Bronchial epithelial cell (primary cell): ENCODE results near the gene HDAC4. TPM values are rescaled to one million over a fixed set of nuclear protein-coding genes. Genes with fewer than 3 reads are reported as not detected.

Experiments used
- DNase-seq: peaks from one replicate; pipeline ENCODE4 v3.0.0-alpha.2; 2010; ENCODE audit warnings: low read depth
- FAIRE-seq: peaks from 2 replicates; lab custom pipeline; 2011; peaks lifted over from hg19 to GRCh38; lab: Jason Lieb, UNC
- H3K27me3 ChIP-seq: 2 replicates; pipeline ENCODE4 v1.5.1; 2011; ENCODE audit warnings: low read length; ENCODE audit not compliant: control insufficient read depth, insufficient read depth
- H3K36me3 ChIP-seq: 2 replicates; pipeline ENCODE4 v1.5.1; 2011; ENCODE audit warnings: low read length; ENCODE audit not compliant: control insufficient read depth, insufficient read depth
- H3K4me3 ChIP-seq: 2 replicates; pipeline ENCODE4 v1.5.1; 2011; ENCODE audit warnings: mild to moderate bottlenecking, low read depth, low read length, control low read depth
- CTCF ChIP-seq: IDR thresholded peaks from 2 replicates; pipeline ENCODE4 v1.5.1; 2011; ENCODE audit warnings: mild to moderate bottlenecking, moderate library complexity, low read length, control low read depth, inconsistent platforms; ENCODE audit not compliant: insufficient read depth, severe bottlenecking
- total RNA-seq: library from RNA; depleted of rRNA; stranded (reverse); fragments of >200 nt; gene quantifications from 2 replicates; pipeline ENCODE4 v1.2.1, GENCODE V29; 2014

Gene HDAC4
- total RNA-seq, 1 donor from 2014 or later, result 5.3 TPM

DNA sequence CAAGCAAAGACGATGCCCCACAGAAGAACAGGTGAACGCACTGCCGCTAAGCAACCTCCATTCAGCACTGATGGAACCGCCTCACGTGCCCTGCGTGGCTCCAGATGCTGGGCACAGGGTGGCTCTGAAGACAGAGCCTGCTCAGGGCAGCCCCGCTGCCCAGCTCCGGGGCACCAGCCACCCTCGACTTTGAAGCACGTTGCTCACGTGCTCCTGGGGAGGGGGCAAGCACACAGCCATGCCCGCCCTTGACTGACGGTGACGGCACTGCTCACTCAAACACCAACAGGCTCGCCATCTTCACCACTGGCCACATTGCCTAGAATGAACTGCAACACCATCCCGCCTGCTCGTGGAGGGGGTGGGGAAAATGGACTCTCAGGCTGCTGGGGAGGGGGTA, 251.3 kb downstream of the HDAC4 start:
- Histone ChIP-seq H3K27me3 (no peaks in the 10 kb centered on the region), H3K4me3 (no peak overlapping the region), H3K36me3 (no peaks in the 10 kb centered on the region)
- FAIRE-seq, result no peak
- TF ChIP-seq CTCF, result no peak
- no peak for DNase-seq

DNA sequence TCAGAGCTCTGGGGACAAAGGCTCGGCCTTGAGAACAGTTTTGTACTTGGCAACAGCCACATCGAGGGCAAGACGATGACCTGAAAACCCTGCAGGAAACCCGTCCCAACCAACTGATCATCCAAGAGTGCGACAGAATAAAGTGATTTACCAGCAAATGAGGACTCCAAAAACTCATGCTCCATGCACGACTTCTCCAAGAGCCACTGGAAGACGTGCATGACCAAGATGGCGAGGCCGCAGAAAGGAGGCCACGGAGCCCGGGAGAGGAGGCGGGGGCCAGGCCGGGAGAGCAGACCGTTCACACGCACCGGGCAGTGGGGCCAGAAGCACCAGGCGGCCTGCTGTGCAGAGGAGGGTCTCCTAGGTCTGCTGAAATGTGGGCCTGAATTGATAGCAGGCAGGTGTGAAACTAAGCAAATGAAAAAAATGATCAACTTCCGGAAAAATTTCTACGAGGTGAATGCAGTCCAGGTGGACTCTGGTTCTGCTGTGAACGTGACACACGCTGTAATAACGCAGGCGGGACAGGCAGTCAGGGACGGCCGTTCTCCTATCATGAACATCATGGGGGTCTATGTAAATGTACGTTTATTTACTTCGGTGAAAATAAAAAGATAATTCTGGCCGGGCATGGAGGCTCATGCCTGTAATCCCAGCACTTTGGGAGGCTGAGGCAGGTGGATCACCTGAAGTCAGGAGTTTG, 252.2 kb downstream of the HDAC4 start:
- TF ChIP-seq CTCF, result no peak

DNA sequence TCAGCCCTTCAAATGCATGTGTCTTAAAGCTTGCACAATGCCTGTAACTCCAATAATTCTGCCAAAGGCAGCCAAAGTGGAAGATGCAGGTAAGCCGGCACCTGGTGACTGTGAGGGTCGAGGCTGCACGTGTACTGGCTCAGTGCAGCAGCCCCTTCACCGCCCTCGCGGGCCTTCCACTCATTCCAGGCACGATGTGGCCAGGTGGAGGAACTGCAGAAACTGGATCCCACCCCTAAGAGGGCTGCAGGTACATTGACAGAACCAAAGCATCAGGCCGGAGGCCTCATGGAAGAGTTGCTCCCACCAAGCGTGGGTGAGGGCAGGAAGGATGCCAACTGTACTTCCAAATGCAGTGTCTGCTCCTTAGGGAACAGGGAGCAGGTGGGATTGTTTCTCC, 253.4 kb downstream of the HDAC4 start:
- no peak for TF ChIP-seq CTCF
- no peaks in the 10 kb centered on the region for H3K27me3 ChIP-seq
- no peak overlapping the region for H3K4me3 ChIP-seq
- H3K36me3 ChIP-seq, result no peaks in the 10 kb centered on the region
- DNase-seq (no peak), FAIRE-seq (no peak)

More for the DNA sequence above, 252.2 kb downstream of the HDAC4 start:
- Histone ChIP-seq H3K4me3 (no peak overlapping the region), H3K27me3 (no peaks in the 10 kb centered on the region), H3K36me3 (no peaks in the 10 kb centered on the region)
- FAIRE-seq (no peak), DNase-seq (no peak)

DNA sequence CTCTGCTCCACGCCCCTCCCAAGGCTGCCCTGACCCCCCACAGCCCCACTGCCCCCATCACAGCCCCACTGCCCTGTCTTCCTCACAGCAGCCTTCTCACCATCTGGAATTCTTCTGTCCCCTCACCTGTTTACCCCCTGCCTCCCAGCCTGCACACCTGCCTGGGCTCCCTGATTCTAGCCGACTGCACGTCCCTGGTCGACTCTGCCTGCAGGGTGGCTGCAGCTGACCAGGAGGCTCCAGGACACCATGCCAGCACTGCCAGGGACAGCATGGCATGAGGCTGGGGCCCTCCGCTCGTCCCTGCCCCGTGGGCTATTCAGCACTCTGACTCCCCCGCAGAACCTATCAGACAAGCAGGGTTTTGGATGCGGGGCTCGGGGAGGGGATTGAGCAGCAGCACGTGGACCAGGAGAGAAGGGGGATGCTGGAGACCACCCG, 254.1 kb downstream of the HDAC4 start:
- FAIRE-seq (no peak), DNase-seq (no peak)
- H3K27me3 ChIP-seq, result no peaks in the 10 kb centered on the region
- no peak for TF ChIP-seq CTCF
- H3K36me3 ChIP-seq, result no peaks in the 10 kb centered on the region
- H3K4me3 ChIP-seq, result no peak overlapping the region

GRCh38 chr2:239146011-239146641, 254.7 kb downstream of the HDAC4 start:
- Histone ChIP-seq H3K27me3 (no peaks in the 10 kb centered on the region), H3K4me3 (no peak overlapping the region), H3K36me3 (no peaks in the 10 kb centered on the region)
- FAIRE-seq (no peak), DNase-seq (no peak)
- TF ChIP-seq CTCF, result no peak

- H3K27me3 ChIP-seq, result no peaks in the 10 kb centered on the region
- no peak overlapping the region for H3K4me3 ChIP-seq
- FAIRE-seq (no peak), DNase-seq (no peak)
- H3K36me3 ChIP-seq, result no peaks in the 10 kb centered on the region
- no peak for TF ChIP-seq CTCF
These were observed 255.2 kb downstream of the HDAC4 start for GRCh38 chr2:239145601-239146000.
